HG03196 (cell line): ENCODE results near the gene SLF2.

Source experiments
- ATAC-seq: cut with Tn5 transposase; IDR thresholded peaks from one replicate; pipeline ENCODE4 v1.9.1; 2021; ENCODE audit not compliant: unreplicated experiment

Gene SLF2

GRCh38 chr10:100979791-100980272, 67.1 kb downstream of the SLF2 start:
- ATAC-seq: no peak

- ATAC-seq: no peak
Observed at GRCh38 chr10:100980311-100980710, 67.5 kb downstream of the SLF2 start.

DNA sequence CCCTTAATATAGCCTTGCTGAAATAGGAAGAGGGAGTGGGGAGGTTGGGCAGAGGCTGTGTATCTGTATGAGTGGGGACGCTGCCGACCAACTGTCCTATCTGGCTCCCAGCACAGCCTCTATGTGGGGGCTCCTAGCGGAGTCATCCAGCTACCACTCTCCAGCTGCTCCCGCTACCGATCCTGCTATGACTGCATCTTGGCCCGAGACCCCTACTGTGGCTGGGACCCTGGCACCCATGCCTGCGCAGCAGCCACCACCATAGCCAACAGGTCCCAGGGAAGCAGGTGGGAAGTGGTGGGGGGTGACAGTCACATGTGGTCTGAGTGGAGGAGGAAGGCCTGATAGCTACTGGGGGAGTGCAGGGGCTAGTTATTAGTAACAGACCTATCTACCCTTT, 67.9 kb downstream of the SLF2 start:
- no peak for ATAC-seq

DNA sequence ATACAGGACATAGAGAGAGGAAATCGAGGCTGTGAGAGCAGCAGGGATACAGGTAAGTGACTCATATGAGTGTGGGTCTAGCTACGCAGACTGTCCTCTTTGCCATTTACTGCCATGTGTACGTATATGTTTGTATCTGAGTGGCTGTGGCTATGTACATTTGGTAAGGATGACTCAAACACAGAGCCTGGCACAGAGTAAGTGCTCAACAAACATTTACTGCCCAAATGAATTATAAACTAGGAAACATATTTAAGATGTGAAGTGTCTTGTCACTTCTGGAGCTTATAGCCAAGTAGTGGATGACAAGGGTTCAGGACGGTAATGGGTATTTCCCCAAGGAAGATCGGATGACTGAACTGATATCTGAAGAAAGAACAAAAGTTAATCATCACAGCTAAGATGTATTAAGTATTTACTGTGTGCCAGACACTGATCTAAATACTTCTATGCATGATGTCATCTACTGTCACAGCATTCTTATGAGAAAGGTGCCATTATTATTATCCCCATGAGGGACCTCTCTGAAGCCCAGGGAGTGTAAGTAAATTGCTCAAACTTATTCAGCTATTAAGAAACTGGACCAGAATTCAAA, 68.5 kb downstream of the SLF2 start:
- no peak for ATAC-seq

DNA sequence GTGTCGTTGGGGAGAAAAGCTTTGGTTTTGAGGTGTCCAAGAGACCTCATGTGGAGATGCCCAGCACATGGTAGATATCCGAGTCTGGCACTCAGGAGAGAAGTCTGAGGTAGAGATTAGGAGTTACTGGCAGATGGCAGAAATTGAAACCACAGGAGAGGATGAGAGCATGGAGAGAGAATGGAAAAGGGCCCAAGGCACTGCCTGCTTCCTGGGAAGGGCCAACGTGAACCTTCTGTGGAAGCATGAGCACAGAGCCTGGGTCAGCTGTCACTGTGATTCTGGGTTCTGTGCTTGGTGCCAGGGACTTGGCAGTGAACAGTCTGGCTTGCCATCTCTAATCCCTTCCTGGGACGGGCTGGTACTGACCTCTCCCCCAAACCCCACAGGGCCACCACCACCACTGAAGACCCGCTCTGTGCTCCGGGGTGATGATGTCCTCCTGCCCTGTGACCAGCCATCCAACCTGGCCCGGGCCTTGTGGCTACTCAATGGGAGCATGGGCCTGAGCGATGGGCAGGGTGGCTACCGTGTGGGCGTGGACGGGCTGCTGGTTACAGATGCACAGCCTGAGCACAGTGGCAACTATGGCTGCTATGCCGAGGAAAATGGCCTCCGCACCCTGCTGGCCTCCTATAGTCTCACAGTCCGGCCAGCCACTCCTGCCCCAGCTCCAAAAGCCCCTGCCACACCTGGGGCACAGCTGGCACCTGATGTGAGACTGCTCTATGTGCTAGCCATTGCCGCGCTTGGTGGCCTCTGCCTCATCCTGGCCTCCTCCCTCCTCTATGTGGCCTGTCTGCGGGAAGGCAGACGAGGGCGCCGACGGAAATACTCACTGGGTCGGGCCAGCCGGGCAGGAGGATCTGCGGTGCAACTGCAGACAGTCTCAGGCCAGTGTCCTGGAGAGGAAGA, 70.4 kb downstream of the SLF2 start:
- ATAC-seq: no peak

GRCh38 chr10:100983868-100984671, 71.3 kb downstream of the SLF2 start:
- ATAC-seq: no peak

DNA sequence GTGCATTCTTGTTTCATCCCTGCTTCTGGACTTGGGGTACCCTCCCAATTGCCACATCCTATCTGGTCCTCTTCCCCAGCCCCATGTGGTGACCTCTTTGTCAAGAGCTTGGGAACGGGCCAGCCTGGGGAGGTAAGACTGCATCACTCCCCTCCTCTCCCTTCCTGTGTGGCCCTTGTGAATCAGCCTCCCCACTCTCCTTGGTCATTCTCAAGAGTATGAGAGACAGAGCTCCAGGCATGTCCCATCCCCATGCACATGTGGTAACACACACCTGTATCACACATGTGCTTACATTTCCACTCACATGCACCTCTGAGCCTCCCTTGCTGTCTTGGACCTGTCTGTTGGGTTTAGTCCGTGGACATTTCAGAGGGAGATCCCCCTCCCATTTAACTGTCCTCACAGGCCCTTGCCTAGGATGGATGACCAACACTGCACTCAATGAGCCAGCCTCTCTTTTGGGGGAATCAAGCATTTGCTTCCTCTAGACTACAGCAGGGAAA, 72.0 kb downstream of the SLF2 start:
- ATAC-seq: no peak

DNA sequence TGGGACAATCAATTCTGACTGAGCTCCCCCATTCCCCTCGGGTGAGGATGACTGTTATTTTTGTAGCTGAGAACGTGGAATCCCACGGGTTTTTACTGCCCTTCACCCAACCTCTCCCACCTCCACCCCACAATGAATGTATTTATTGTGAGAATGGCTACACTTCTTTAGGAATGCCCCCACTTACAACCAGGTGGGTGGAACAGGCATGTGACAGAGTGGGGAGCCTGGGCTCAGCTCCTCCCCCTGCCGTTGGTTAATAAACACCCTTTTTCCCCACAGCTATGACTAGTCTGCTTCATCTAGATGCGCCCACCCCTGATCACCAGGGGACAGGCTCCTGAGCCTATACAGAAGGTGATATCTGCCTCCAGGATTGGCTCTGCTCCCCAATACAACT, 72.6 kb downstream of the SLF2 start:
- ATAC-seq: no peak

- no peak for ATAC-seq
Observed at GRCh38 chr10:100986623-100986951, 73.8 kb downstream of the SLF2 start.

DNA sequence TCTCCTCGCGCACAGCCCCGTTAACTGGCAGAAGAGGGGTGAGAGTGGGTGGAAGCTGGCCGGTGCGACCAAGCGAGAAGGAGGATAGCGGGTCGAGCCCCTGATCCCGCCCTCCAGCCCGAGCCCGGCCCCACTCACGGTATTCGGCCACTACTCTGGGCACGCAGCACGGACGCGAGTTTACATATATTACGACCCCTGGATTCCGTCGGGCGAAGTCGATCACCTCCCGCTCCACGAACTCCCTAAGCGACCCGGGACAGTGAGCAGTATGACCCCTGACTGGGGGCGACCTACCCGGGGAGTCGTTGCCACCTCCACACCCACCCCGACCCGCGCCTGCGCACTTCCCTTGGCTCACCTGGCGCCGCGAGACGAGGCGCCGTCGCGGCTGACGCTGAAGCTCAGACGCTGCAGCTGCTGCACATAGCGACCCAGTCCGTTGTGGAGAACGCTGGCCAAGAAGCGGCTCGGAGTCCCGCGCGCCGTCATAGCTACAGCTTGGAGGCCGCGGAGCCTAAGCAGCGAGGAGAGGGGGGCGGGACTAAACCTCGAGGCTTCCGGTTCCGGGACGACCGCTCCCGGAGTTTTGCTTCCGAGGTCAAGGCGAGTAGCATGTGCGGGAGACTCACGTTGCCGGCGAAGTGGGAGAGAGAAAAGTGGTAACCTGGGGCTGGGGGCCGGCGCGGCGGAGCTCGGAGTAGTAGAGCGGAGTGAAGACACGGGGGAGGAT, 74.4 kb downstream of the SLF2 start, which contains the start of the genes MRPL43 and TWNK:
Gene MRPL43, minus strand, starts transcription at position 546 of the 733 bp plus-strand sequence. Its CDS starts 54 bp downstream, at position 492.
Gene TWNK, plus strand, starts transcription at position 592 of the 733 bp plus-strand sequence. CDS start 668 bp downstream, outside the sequence.
- ATAC-seq: peak; percentile 71

DNA sequence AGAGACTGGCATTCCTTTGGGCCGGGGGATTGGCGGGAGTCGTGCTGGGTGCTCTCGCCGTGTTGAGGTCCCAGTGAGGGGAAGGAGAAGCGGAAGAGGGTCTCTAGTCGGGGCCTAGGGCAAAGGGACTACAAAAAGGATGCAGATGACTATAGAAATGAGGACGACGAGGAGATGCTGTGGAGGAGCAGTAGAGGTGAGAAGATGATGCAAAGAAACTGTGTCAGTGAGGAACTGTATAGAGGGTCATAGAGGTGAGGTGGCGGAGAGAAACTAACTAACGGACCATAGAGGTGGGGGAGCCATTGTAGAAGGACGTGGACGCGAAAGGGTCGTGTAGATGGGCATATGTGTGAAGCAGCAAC, 74.9 kb downstream of the SLF2 start:
- ATAC-seq: no peak

DNA sequence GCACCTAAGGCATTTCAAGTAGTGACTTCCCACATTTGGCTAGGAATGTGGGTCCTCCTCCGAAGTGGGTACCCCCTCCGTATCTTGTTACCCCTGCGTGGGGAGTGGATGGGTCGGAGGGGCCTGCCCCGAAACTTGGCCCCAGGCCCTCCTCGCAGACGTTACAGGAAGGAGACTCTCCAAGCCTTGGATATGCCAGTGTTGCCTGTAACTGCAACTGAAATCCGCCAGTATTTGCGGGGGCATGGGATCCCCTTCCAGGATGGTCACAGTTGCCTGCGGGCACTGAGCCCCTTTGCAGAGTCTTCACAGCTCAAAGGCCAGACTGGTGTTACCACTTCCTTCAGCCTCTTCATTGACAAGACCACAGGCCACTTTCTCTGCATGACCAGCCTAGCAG, 75.4 kb downstream of the SLF2 start:
- no peak for ATAC-seq

GRCh38 chr10:100989088-100989487, 76.3 kb downstream of the SLF2 start:
- no peak for ATAC-seq

GRCh38 chr10:100993986-100994708, 81.4 kb downstream of the SLF2 start:
- ATAC-seq: no peak

GRCh38 chr10:100995181-100995580, 82.4 kb downstream of the SLF2 start:
- ATAC-seq: no peak

GRCh38 chr10:100996678-100997359, 84.1 kb downstream of the SLF2 start:
- no peak for ATAC-seq

DNA sequence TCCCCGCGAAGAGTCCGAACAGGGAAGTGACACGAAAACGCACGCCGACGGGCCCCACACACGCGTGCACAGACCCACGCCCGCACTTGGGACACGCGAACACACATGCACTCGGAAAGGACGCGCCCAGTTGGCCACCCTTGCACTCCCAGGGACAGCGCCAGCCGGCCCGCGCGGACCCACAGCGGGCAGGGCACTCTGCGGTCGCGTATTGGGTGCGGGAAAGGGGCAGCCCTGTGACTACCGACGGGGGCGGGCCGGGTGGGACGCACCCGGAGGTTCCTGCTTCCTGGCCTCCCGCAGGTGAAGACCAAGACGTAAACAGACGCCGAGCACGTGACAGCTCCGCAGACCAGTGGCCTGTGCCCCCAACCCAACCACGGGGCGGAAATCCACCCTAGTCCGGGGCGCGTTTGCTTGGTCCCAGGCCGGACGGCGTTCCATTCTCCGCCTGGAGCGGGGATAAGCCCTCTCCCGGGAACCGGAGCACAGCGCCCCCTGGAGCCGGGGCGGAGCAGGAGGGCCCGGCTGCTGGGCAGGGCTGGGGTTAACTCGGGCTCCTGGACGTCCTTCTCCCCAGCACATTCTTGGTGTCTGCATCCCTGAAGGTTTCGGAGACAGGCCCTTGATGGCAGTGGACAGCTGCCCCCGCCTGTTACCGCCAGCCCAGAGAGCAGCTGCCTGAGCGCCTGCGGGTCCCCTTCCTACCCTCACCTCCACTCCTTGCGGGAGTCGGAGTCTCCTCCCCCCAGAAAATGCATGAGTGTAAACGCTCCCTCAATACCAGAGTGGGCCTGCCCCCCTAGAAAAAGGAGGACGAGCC, 84.8 kb downstream of the SLF2 start:
- ATAC-seq: no peak

DNA sequence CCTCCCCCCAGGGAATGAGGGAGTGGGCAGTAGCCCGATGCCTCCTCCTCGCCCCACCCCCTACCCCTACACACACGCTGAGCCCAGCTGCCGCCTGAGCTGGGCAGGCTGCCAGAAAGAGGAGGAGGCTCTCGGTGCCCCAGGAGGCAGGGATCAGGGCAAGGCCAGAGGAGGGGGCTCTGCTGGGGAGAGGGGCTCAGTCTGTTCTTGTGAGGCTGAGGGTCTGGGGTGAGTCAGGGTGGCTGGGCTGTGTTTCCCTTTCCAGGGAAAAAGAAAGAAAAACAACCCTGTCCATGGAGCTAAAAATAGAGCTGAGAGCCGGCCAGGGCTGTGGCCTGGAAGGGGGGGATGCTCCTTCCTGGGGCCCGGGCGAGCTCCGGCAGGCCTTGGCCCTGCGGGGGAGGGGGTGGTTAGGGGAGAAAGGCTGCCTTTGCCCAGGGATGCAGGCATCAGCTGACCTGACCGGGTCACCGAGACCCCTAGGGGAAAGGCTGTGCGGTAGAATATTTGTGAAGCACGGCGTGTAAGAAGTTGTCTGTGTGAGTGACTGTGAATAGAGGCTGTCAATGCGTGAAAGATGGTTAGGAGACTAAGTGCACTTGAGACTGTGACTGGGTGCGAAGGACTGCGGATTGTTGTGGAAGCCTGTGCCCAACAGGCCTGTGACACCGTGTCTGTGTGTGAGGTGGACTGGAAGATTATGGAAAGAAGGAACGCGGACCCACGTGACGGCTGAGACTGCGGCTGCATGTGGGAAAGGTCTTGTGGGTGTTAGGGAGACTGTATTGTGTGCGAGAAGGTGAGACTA, 85.6 kb downstream of the SLF2 start:
- no peak for ATAC-seq
